NAMALWA (cell line): ENCODE data around the gene ZNF526.
"Not testable (repeated sequence)": the region's sequence is repeated elsewhere in the genome, so short reads cannot be mapped to it uniquely, and the experiment has no call there.

Source experiments
- DNase-seq: peaks from one replicate; pipeline ENCODE4 v3.0.0-alpha.2; 2015; ENCODE audit warnings: low spot score

ZNF526 gene

DNA sequence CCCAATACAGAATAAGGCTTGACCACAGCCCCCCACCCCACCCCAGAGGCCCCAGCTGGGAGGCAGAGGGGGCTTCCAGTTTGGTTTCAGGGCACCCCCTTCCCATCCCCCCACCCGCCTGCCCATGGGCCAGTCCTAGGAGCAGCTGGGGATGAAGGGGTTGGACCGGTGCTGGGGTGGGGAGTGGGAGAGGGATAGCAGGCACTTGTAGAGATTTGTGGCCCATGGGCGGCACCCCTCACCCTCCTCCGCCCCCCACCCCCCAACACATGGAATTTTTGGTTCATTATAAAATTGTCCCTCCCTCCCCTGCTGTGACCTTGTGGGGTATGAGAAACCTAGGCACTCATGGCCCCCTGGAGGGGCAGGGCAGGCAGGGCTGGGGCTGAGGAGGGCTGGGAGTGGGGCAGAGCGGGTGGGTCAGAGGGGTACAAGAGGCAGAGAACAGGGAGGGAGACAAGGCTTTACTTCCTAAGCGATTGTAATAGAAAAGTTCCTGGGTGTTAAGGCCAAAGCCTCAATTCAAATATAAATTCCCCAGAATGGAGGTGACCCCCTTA, 27.6 kb downstream of the ZNF526 start:
- no peak for DNase-seq

DNA sequence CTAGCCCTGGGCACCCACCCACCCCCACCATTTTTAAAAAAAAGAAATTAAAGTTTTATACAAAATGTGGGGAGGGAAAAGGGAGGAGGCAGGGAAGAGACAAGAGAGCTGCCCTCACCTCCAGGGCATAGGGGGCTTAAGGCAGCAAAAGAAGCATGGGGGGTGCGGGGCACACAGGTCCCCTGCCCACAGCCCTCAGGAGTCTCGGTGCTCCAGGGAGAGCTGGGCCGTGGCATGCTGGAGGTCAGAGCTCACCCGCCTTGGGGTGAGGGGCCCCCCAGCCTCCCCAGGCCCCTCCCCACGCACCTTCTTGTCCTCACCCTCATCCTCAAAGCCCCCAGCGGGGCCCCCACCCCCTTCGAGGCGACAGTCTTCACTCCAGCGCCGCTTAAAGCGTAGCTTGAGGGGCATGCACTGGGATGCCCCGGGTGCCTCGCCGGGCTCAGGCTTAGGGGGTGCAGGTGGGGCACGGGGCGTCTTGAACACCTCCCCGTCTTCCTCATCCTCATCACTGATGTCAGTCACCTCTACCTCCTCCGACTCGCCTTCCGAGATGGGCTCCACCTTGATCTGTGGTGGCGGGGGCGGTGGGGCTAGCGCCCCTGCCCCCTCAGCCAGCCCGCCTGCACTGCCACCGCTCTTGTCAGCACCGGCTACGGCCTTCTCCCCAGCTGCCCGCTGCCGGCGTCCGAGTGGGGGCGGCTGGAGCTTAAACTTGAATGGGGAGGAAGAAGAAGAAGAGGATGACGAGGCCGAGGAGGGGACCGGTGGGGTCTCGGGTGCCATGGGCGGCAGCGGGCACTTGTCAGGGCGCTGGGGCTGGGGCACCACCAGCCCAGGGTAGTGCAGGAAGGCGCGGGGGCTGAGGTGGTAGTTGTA, 28.4 kb downstream of the ZNF526 start:
- no peak for DNase-seq

DNA sequence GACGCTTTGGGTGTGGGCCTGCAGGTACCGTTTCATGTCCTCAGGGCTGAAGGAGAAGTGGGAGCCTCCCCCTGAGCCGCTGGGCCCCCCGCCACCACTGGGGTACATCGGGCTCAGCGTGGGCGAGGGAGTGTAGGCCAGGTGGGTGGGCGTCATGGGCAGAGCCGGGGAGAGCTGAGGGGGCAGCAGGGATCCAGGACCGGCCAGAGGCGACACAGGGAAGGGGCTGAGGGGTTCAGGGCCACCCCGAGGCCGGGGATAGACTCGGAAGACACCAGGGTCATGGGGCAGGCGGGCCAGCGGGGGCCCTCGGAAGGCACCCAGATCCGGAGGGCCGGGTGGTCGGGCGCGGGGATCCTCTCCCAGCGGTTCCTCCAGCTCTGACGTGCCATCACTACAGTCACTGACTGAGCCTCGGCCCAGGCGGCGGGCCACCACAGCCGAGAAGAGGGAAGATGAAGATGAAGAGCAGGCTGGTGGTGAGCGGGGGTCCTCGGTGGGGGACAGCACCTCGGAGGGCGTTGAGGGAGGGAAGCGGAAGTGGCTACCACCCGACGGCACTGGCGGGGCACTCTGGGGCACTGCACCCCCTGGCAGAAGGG, 29.1 kb downstream of the ZNF526 start:
- DNase-seq, result no peak

DNA sequence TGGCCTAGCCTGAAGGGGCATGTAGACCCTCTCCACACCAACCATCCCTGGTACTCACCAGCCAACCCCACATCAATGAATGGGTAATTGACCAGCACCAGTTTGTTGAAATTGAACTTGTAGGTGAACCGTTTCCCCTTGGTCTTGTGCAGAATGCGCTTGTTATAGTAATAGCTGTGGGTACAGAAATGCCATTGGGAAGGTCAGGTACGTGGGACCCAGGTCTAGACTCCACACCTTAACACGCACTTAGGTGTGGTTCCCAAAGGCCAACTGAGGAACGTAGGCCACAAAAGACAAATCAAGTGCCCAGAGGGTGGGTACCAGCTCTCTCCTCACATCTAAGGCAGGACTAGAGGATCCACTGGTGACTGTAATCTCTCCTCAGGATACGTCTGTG, 29.7 kb downstream of the ZNF526 start:
- no peak for DNase-seq

DNA sequence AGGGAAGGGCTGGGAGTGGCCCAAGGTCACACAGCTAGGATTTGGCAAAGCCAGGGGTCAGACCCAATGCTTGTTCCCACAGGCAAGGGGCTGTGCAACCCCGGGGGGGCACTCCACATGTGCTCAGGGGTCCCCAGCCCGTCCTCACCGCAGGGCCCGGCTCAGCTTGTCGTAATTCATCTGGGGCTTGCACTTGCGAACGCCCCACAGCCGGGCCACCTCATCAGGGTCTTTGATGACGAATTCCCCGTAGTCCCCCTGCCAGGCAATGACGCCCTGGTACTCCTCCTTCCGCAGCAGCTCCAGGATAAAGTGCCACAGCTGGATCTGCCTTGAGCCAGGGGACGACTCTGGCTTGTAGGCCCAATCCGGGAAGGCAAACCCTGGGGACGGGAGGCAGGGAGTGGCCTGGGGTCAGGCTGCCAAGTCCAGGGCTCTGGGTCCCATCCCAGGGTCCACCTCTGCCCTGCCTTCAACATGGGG, 30.1 kb downstream of the ZNF526 start:
- no peak for DNase-seq

DNA sequence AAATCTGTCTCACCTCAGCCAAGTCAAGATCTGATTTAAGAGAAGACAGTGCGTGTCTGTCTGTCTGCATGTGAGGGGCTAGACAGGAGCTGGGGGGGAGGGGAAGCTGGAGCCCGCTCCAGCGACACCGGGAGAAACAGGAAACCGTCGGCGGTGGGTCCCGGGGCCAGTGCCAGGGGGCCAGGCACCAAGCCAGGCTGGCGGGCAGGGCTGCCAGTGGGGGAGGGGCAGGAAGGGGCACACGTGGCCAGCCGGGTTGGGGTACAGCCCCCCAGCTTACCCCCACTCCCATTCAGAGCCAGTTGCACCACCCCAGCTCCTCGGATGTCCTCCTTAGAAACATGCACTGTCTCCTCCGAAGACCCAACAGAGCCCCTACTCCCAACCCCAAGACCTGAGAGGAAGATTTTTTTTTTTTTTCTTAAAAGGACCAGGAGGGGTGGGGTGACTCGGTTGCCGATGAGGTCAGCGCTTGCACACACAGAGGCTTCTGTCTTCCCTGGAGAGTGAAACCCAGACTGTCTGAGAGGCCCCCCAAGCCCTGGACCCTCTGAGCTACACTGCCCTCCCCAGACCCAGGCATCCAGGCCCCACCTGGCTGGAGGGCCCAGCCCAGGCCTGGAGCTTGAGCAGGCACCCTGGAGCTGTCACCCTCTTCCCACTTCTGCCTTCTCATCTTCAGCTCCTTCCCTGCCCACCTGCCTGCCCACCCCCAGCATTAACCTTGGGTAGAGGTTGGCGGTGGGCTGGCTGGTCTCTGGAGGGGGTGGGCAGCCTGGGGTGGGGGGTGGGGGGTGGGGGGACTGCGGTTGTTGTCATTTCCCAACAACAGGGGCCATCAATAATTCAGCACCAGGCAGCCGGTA, 30.8 kb downstream of the ZNF526 start:
- DNase-seq, result no peak

DNA sequence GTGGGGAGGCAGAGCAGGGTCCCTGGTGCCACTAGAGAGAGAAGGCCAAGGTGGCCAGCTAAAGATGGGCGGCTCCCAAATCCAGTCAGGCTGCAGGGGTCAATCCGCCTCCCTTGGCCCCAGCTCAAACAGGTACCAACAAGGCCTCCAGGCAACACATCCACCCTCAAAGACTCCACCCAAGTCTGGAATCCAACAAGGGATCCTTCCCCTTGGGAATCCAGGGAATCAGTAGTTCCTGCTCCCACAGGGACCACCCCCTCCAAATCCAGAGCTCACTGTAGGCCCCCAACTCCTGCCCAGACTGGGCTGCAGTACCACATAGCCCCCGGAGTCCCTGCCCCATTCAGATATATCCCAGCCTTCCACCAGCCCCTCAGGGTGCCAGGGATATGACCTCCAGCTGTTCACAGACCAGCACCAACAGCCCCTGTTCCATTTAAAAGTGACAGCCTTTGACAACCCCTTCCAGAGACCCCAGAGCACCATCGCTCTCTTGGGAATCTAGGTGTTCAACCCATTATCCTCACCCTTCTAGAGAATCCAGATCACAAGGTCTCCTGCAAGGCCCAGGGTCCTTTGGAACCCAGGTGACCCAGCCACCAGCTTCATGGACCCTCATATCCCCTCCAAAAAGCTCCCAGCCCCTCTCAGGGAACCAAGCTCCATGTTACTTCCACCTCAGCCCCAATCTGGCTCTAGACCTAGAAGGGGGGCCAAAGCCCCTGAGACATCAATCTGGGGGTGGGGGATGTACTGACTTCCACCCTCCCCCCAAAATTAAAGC, 31.7 kb downstream of the ZNF526 start:
- DNase-seq, result no peak

DNA sequence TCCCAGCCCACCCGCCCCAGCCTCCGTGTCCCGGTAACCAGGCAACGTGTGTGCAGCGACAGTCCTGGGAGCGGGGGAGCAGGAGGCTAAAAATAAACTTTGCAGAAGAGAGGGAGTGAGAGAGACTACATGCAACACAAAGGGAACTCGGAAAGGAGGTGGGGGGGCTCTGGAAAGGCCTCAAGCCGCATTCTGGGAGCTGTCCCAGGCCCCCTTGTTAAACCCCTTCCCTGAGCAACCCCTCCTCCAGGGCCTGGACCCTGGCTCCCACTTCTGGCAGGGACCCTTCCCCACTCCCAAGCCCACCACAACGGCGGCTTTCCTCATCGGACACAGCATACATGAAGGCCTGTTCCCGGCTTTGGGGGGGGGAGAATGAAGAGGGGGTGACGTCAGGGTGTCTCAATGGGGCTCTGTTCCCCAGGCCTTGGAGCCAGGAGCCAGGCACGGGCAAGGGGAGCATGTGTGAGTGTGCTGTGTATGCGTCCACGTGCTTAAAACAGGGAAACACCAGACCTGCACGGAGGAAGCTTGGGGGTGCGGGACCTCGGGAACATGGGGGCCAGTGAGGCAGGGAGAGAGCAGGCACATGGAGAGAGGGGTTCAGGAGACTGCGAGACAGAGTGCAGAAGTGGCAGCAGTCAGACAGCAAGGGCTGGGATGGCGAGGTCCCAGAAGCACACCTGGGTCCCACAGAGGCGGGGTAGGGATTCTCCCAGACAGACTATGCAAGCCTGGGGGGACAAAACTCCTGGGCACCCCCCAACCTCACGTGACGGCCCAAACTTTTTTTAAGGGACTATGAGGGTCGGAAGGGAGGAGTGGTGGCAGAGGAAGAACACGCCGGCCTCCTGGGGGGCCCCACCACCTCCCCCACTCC, 32.5 kb downstream of the ZNF526 start:
- DNase-seq, result no peak

DNA sequence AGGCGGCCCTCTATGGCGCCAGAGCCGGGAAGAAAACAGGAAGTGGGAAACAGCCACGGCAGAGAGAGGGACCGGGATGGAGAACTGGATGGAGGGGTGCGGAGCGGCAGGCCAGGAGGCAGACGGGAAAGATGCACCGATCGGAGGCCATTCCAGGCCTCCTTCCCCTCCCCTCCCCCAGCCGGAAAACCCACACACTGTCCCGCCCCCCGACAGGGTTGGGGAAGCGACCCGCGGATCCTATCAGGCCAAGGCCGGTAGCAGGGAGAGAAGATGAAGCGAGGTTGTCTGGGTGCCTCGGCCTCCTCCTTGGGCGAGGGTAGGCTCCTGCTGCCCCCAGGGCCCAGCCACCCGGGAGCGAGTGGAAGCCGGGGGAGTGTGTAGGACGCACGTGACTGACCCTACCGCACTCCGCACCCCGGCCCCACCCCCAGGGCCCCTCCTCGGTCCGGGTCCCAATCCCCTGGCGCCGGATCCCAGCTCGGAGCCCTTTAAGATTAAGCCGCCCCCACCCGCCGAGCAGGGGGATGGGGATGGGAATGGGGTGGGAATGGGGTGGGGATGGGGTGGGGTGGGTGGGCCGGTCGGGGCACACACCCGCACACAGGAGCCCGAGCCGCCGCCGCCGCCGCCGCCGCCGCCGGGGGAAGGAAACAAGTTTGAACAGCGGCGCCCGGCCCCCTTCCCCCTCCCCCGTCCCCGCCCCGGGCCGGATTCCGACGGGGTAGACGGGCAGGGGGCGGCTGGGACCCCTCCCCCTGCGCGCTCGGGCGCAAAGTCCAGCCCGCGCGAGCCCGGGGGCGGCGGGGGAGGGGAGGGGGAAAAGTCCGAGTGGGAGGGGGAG, 33.4 kb downstream of the ZNF526 start:
- peak; percentile 60 for DNase-seq

DNA sequence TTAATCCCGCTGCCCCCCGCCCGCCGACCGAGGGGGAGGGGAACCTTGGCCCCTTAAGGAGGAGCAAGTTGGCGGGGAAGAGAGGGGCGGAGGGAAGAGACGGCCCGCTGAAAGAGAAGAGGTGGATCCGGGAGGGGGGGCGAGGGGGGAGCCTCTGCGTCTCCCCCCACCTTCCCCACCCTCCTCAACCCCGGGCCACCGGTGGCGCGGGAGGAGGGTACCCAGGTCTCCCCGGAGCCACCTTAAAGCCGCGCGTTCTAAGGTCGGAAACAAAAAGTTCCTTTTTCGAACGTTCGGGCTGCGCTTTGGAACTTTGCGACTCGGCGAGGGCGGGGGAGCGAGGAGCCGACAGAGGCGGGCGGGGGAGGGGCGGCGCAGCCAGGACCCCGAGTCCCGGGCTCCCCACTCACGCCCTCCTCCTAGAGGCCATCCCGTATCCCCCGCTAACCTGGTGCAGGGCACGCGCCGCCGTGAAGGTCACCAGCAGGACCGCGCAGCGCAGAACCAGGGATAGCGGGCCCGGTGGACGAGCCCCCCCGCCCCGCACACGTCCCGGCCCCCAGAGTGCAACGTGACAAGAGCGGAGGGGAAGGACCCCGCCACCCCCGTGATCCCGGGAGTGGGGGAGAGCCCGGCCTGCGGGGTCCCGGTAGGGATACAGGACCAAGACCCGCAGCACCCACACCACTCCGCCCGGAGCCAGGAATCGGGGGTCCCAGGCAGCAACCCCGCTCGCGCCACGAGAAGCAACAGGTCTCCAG, 34.2 kb downstream of the ZNF526 start:
- peak; percentile 82 for DNase-seq

DNA sequence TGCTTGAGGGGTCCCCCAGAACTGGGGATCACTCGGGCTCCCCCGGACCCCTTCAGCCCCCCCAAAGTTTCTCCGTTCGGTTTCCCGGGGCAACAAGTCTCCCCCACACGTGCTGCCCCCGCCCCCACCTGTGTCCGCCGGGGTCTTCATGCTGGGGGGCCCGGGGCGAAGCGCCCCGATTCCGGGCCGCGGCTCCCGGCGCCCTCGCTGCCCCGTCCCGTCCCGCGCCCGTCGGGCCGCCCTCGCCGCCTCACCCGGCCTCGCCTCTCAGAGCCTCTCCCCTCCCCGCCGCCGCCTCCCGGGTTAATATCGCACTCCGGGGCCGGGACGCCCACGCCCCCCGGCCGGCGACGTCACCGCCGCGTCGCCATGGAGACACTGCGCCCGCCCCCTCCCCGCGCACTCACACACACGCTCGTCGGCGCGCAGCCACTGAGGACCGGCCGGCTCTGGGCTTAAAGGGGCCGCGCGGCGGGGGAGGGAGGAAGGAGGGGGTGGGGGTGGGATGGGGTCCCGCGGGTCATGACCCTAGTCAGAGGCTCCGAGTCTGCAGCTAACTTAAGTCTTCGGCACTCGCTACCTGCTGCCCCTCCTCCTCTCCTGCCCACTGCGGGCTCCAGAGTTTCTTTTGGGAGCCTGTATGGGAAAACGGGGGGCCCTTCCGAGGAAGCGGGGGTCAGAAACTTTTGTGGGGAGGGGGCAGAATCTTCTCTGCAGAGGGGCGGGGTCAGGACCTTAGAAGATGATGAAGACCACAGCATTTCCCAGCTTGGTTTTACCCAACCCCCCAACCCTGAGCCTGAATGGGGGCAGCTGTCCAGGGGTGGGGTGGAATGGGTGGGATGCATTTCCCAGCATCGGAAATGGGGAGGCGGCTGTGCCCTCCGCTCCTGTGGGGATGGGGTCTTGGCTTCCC, 35.0 kb downstream of the ZNF526 start, which contains the start of gene ERF:
Gene ERF (minus strand): TSS at position 279 of the 916 bp plus-strand sequence. CDS start 129 bp downstream, at position 150.
- peak; percentile 92 for DNase-seq

DNA sequence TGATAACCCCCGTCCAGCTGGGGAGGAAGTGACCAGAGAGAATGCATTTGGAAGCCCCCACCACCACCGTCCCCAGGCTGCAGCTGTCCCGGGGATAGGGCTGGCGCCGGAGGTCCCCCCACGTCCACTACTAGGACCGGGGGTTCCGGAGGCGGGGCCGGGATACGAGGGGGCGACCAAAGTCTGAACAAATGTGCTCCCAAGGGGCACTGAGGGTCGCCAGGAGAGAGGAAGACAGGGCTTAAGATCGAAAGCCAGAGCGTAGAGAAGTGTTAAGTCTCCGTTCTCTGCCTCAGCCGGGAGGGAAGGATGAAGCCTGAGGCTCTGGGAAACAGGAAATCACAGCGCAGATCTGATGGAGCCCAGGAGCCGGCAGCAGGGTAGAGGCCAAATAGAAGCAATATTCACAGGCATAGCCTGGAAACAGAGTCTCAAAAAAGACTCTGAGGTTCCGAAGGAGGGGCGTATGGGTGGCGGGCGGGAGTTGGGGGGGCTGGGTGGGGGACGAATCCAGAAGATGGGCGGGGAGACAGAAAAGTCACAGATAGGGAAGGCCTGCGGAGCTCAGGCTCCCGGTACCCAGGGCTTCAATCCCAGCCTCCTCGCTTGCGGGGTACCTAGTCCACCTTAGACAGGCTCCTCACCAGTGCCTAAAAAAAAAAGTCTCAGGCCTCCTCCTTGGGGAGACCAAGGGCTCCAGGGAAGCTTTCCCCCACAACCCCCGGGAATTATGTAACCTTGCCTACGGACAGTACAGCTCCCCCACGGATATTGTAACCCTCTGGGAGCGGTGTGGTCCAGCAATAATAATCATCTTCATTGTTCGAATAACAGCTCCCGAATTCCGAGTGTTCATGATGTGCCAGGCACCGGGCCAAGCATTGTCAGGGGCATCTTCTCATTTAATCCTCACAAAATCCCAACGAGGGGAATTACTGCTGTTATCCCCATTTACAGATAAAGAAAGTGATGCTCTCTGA, 35.9 kb downstream of the ZNF526 start:
- DNase-seq, result no peak

DNA sequence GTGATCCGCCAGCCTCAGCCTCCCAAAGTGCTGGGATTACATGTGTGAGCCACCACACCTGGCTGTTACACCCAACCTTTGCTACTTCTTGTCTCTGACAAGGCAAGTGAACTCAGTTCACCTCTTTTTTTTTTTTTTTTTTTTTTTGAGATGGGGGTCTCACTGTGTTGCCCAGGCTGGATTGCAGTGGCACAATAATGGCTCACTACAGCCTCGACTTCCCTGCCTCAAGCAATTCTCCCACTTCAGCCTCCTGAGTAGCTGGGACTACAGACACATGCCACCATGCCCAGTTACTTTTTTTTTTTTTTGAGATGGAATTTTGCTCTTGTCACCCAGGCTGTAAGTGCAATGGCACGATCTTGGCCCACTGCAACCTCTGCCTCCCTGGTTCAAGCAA, 37.7 kb downstream of the ZNF526 start:
- not testable (repeated sequence) for DNase-seq

DNA sequence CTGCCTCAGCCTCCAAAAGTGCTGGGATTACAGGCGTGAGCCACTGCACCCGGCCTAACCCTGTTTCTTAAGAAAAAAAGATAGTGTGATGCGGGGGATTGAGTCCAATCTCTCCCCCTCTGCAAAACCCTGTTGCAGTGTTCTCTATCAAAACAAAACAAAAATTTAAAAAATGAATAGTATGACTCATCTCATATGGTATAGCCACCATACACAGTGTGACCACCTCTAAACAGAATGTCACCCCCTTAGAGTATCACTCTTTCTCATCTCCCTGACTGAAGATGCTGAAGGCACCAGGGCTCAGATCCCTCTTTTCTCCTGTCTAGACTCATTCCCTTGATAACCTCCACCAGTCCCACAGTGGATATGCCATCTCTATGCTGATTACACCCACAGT, 41.7 kb downstream of the ZNF526 start:
- no peak for DNase-seq

DNA sequence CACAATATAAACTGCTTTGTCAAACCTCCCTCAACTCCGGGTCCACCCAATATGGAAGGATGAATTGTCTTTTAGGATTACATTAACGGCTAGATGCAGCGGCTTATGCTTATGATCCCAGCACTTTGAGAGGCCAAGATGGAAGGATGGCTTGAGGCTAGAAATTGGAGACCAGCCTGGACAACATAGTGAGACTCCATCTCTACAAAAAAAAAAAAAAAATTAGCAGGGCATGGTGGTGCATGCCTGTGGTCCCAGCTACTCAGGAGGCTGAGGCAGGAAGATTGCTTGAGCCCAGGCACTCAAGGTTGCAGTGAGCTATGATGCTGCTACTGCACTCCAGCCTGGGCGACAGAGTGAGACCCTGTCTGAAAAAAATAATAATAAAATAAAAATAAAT, 46.0 kb downstream of the ZNF526 start:
- not testable (repeated sequence) for DNase-seq

DNA sequence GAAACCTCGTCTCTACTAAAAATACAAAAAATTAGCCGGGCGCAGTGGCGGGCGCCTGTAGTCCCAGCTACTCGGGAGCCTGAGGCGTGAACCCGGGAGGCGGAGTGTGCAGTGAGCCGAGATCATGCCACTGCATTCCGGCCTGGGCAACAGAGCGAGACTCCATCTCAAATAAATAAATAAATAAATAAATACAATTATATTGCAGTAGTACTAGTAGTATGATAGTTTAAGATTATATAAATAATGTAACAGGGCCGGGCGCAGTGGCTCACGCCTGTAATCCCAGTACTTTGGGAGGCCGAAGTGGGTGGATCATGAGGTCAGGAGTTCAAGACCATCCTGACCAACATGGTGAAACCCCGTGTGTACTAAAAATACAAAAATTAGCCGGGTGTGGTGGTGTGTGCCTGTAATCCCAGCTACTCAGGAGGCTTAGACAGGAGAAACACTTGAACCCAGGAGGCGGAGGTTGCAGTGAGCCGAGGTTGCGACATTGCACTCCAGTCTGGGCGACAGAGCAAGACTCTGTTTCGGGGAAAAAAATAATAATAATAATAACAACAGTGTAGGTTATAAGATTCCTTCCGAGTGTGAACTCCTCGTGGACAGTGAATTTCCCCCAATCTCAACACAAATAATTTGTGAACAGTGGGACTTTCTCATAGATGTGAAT, 47.0 kb downstream of the ZNF526 start:
- not testable (repeated sequence) for DNase-seq
